Uterus (tissue), 2 donors: ENCODE measurements around the gene SDHA.

ENCODE experiments used
- POLR2A ChIP-seq, 2 donors: fragments of 450-650 bp; IDR thresholded peaks; one replicate each; pipeline ENCODE4 v1.6.1; 2016; ENCODE audit warnings: antibody characterized with exemption in 2 of 2, mild to moderate bottlenecking in 1 of 2, moderate library complexity in 1 of 2
- TF ChIP-seq, protein P1 (sequence below), 4 experiments: fragments of 200-600 bp in 2 of 4; fragments of 450-650 bp in 2 of 4; sonication (generic) in 2 of 4; IDR thresholded peaks; one replicate each; pipeline ENCODE4 v1.5.1; 2016 to 2019; ENCODE audit warnings: antibody characterized with exemption in 4 of 4, mild to moderate bottlenecking in 2 of 4, moderate library complexity in 1 of 4

DNA sequence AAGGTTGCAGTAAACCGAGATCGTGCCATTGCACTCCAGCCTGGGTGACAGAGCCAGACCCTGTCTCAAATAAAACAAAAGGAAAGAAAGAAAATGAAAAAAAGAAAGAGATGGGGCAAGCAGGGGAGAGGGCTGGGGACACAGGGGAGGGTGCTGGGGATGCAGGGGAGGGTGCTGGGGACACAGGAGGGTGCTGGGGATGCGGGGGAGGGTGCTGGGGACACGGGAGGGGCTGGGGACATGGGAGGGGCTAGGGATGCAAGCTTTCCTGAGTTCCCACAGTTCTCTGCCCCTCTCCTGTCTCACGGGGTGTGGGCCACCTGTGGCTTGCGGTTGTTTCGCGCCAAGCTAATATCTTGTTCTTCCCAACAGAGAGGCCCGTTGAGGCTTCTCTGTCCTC is 60.5 kb downstream of the SDHA start:
- no peak for TF ChIP-seq POLR2A (IDR thresholded peaks at IDR 0.05)
- TF ChIP-seq, protein P1, sequence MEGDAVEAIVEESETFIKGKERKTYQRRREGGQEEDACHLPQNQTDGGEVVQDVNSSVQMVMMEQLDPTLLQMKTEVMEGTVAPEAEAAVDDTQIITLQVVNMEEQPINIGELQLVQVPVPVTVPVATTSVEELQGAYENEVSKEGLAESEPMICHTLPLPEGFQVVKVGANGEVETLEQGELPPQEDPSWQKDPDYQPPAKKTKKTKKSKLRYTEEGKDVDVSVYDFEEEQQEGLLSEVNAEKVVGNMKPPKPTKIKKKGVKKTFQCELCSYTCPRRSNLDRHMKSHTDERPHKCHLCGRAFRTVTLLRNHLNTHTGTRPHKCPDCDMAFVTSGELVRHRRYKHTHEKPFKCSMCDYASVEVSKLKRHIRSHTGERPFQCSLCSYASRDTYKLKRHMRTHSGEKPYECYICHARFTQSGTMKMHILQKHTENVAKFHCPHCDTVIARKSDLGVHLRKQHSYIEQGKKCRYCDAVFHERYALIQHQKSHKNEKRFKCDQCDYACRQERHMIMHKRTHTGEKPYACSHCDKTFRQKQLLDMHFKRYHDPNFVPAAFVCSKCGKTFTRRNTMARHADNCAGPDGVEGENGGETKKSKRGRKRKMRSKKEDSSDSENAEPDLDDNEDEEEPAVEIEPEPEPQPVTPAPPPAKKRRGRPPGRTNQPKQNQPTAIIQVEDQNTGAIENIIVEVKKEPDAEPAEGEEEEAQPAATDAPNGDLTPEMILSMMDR (IDR thresholded peaks at IDR 0.05), result no peak
